ENCODE measurements around the gene PHLDA2.

GRCh38 chr11:2926611-2927051, 2.6 kb downstream of the PHLDA2 start:
- no peak for TF ChIP-seq CTCF (conservative IDR thresholded peaks at IDR 0.05; ENCODE audit: low read length)
- TF ChIP-seq EZH2phosphoT487 (IDR thresholded peaks at IDR 0.05; ENCODE audit: borderline replicate concordance) = no peak

All from Loucy (cell line).